Panc1 (cell line): ENCODE results near the gene AGAP1. TPM values are rescaled to one million over a fixed set of nuclear protein-coding genes. Genes with fewer than 3 reads are reported as not detected.

ENCODE experiments used
- ATAC-seq: fragments of 200-7000 bp; cut with Tn5 transposase; 2 replicates; pipeline ENCODE4 v1.9.1; 2020; ENCODE audit warnings: mild to moderate bottlenecking, moderate library complexity
- BruUV-seq: library from RNA; stranded (reverse); fragments of 400-500 nt; replicated peaks from 2 replicates; lab custom pipeline; 2021; lab: Mats Ljungman, UMichigan
- CTCF ChIA-PET: fragments of 300-600 bp; sonication (Branson Sonifier 250); formaldehyde crosslinking; loops from one replicate; lab custom pipeline; 2022; ENCODE audit warnings: antibody characterized with exemption; lab: Charles Lee
- POLR2A ChIA-PET: fragments of 300-600 bp; sonication (Branson Sonifier 250); formaldehyde crosslinking; loops from one replicate; lab custom pipeline; 2022; ENCODE audit warnings: antibody characterized with exemption; lab: Charles Lee
- DNase-seq: peaks from one replicate; pipeline ENCODE4 v3.0.0-alpha.2; 2010; ENCODE audit warnings: low read depth, low spot score
- H3K27ac ChIP-seq: 2 replicates; pipeline ENCODE4 v1.5.1; 2011; ENCODE audit warnings: mild to moderate bottlenecking, low read length, inconsistent platforms
- H3K27me3 ChIP-seq: fragments of 200-500 bp; sonication (Bioruptor generic); 2 replicates; pipeline ENCODE4 v1.6.0; 2014; ENCODE audit warnings: low read length, inconsistent platforms; ENCODE audit not compliant: control insufficient read depth, insufficient read depth
- H3K36me3 ChIP-seq: fragments of 200-500 bp; sonication (Bioruptor generic); 2 replicates; pipeline ENCODE4 v1.5.1; 2014; ENCODE audit warnings: inconsistent platforms, mild to moderate bottlenecking, low read length, moderate library complexity; ENCODE audit not compliant: control insufficient read depth, insufficient read depth
- H3K4me1 ChIP-seq: 2 replicates; pipeline ENCODE4 v1.5.1; 2011; ENCODE audit warnings: inconsistent platforms, mild to moderate bottlenecking, low read length, moderate library complexity; ENCODE audit not compliant: control insufficient read depth, insufficient read depth
- H3K4me3 ChIP-seq, 2 experiments: 2 replicates each; pipeline ENCODE4 v1.5.1; 2011 to 2012; ENCODE audit warnings: low read depth in 2 of 2, low read length in 2 of 2, mild to moderate bottlenecking in 2 of 2, inconsistent platforms in 1 of 2, moderate library complexity in 1 of 2
- H3K9me3 ChIP-seq: fragments of 200-500 bp; sonication (Bioruptor generic); 2 replicates; pipeline ENCODE4 v1.5.1; 2014; ENCODE audit warnings: low read depth, mild to moderate bottlenecking, inconsistent platforms, low read length, moderate library complexity; ENCODE audit not compliant: control insufficient read depth, insufficient read depth
- CTCF ChIP-seq: fragments of 450-650 bp; IDR thresholded peaks from 2 replicates; pipeline ENCODE4 v1.5.1; 2017; ENCODE audit warnings: mild to moderate bottlenecking
- POLR2AphosphoS5 ChIP-seq: IDR thresholded peaks from 2 replicates; pipeline ENCODE4 v1.6.1; 2012; ENCODE audit warnings: mild to moderate bottlenecking, low read depth, low read length, moderate library complexity
- REST ChIP-seq, 2 experiments: IDR thresholded peaks; 2 replicates each; pipeline ENCODE4 v1.6.1; 2011 to 2012; ENCODE audit warnings: low read depth in 2 of 2, control low read depth in 1 of 2, low read length in 1 of 2, mild to moderate bottlenecking in 1 of 2, moderate library complexity in 1 of 2; ENCODE audit not compliant: insufficient read depth in 1 of 2
- SIN3A ChIP-seq: IDR thresholded peaks from 2 replicates; pipeline ENCODE4 v1.6.1; 2012; ENCODE audit warnings: low read depth, mild to moderate bottlenecking, low read length, moderate library complexity, borderline replicate concordance; ENCODE audit not compliant: insufficient read depth
- TCF7L2 ChIP-seq: IDR thresholded peaks from 2 replicates; pipeline ENCODE4 v1.6.1; 2011; ENCODE audit warnings: mild to moderate bottlenecking, low read depth, low read length, inconsistent platforms
- in situ Hi-C: cut with HindIII; loops from 2 replicates; pipeline ENCODE4 v1.10.0; 2016; ENCODE audit warnings: low sequenced_read_pairs, low pct_unique_long_range_greater_than_20kb
- intact Hi-C: fragments of 100-400 bp; cut with micrococcal nuclease; formaldehyde crosslinking; loops from one replicate; pipeline ENCODE4 v1.10.0; 2022; ENCODE audit not compliant: unreplicated experiment
- total RNA-seq: library from RNA; stranded (reverse); gene quantifications from one replicate; pipeline ENCODE4 v1.2.1, GENCODE V29; 2021; ENCODE audit not compliant: unreplicated experiment

AGAP1 gene
- total RNA-seq, 1 experiment from 2014 or later = 38.9 TPM

GRCh38 chr2:235666213-235666781, 172.5 kb downstream of the AGAP1 start:
- no peak for TF ChIP-seq POLR2AphosphoS5
- no peak for TF ChIP-seq REST (IDR thresholded peaks at IDR 0.05; ENCODE audit: insufficient read depth in 1 of 2, low read depth in 2 of 2, low read length in 1 of 2)
- TF ChIP-seq TCF7L2 = no peak; the same call in 1 of the 2 replicates
- no peak for TF ChIP-seq CTCF
- TF ChIP-seq SIN3A = no peak
- in situ Hi-C loops = no loop called here
- intact Hi-C loops = no loop called here
- peak; percentile 57 for DNase-seq
- POLR2A ChIA-PET = no interaction called here
- H3K4me3 ChIP-seq = peak overlapping the region; percentile 45 to 67
- CTCF ChIA-PET = no interaction called here
- no peaks in the 10 kb centered on the region for H3K9me3 ChIP-seq
- H3K27ac ChIP-seq = peak overlapping the region; percentile 90
- peak; percentile 65 for ATAC-seq
- peaks cover 14% of the 10 kb centered on the region for H3K4me1 ChIP-seq
- H3K36me3 ChIP-seq = no peaks in the 10 kb centered on the region
- BruUV-seq = no TSS peak
- no peaks in the 10 kb centered on the region for H3K27me3 ChIP-seq

GRCh38 chr2:235668782-235669181, 174.9 kb downstream of the AGAP1 start:
- POLR2A ChIA-PET = no interaction called here
- no peak overlapping the region for H3K4me3 ChIP-seq
- no peaks in the 10 kb centered on the region for H3K36me3 ChIP-seq
- no peaks in the 10 kb centered on the region for H3K9me3 ChIP-seq
- DNase-seq (no peak), ATAC-seq (no peak)
- no peaks in the 10 kb centered on the region for H3K27me3 ChIP-seq
- in situ Hi-C loops = no loop called here
- TF ChIP-seq TCF7L2 = no peak
- no peak for TF ChIP-seq REST (IDR thresholded peaks at IDR 0.05; ENCODE audit: insufficient read depth in 1 of 2, low read depth in 2 of 2, low read length in 1 of 2)
- no peak for TF ChIP-seq CTCF
- no peak for TF ChIP-seq SIN3A
- no peak for TF ChIP-seq POLR2AphosphoS5
- intact Hi-C loops = no loop called here
- no TSS peak for BruUV-seq
- CTCF ChIA-PET = no interaction called here
- peaks cover 25% of the 10 kb centered on the region for H3K4me1 ChIP-seq
- H3K27ac ChIP-seq = no peak overlapping the region
